Natural killer cell (primary cell): Measurements from ENCODE around the gene HMX3. TPM values are rescaled to one million over a fixed set of nuclear protein-coding genes. Genes with fewer than 3 reads are reported as not detected.

Source experiments
- ATAC-seq, 3 donors: fragments of 150-1000 bp in 2 of 3; fragments of 200-7000 bp in 1 of 3; cut with Tn5 transposase; 1 replicate in 1 of 3; 2 replicates in 2 of 3; pipeline ENCODE4 v1.10.0; 2021; ENCODE audit warnings: mild to moderate bottlenecking in 2 of 3, moderate library complexity in 2 of 3
- DNase-seq, 2 donors: peaks; one replicate each; pipeline versions ENCODE4 v3.0.0 to v3.0.0-alpha.2; 2013 to 2021; ENCODE audit warnings: mixed read lengths in 1 of 2
- H3K27ac ChIP-seq: one replicate; pipeline ENCODE4 v1.5.1; 2013; ENCODE audit warnings: mild to moderate bottlenecking, low read length
- H3K27me3 ChIP-seq: one replicate; pipeline ENCODE4 v1.6.1; 2013; ENCODE audit warnings: low read length; ENCODE audit not compliant: control insufficient read depth, insufficient read depth
- H3K36me3 ChIP-seq: one replicate; pipeline ENCODE4 v1.6.1; 2013; ENCODE audit warnings: low read length; ENCODE audit not compliant: control insufficient read depth, insufficient read depth
- H3K4me1 ChIP-seq: one replicate; pipeline ENCODE4 v1.6.1; 2013; ENCODE audit warnings: low read length; ENCODE audit not compliant: control insufficient read depth, insufficient read depth
- H3K4me3 ChIP-seq: one replicate; pipeline ENCODE4 v1.5.1; 2013; ENCODE audit warnings: low read length
- H3K9me3 ChIP-seq: one replicate; pipeline ENCODE4 v1.6.1; 2013; ENCODE audit warnings: low read length; ENCODE audit not compliant: control insufficient read depth, insufficient read depth
- H3K27ac Mint-ChIP-seq, 2 donors: one replicate each; pipeline ENCODE4 v1.8.0; 2022; ENCODE audit warnings: mild to moderate bottlenecking in 2 of 2, mixed read lengths in 2 of 2, moderate library complexity in 1 of 2
- H3K27me3 Mint-ChIP-seq, 2 donors: one replicate each; pipeline ENCODE4 v1.8.0; 2022; ENCODE audit warnings: low read depth in 2 of 2, mixed read lengths in 2 of 2
- H3K36me3 Mint-ChIP-seq: one replicate; pipeline ENCODE4 v1.8.0; 2022; ENCODE audit warnings: mixed read lengths
- H3K4me1 Mint-ChIP-seq, 2 donors: one replicate each; pipeline ENCODE4 v1.8.0; 2022; ENCODE audit warnings: mixed read lengths in 2 of 2
- H3K4me3 Mint-ChIP-seq: one replicate; pipeline ENCODE4 v1.8.0; 2022; ENCODE audit warnings: mild to moderate bottlenecking, moderate library complexity, mixed read lengths
- H3K9me3 Mint-ChIP-seq, 2 donors: one replicate each; pipeline ENCODE4 v1.8.0; 2022; ENCODE audit warnings: mixed read lengths in 2 of 2
- CTCF ChIP-seq: fragments of 200-600 bp; IDR thresholded peaks from one replicate; pipeline ENCODE4 v1.8.0; 2022; ENCODE audit warnings: antibody characterized with exemption
- WGBS: methylation state at CpG from one replicate; pipeline ENCODE4 v1.1.7; 2013; ENCODE audit warnings: missing lambda C conversion rate; ENCODE audit not compliant: insufficient coverage; 5-methylcytosine and 5-hydroxymethylcytosine counted together
- intact Hi-C: fragments of 100-400 bp; cut with micrococcal nuclease; formaldehyde crosslinking; loops from one replicate; pipeline ENCODE4 v1.14.2; 2022
- total RNA-seq, 4 donors: library from RNA; stranded (reverse); fragments of 120-200 nt in 1 of 4; gene quantifications; one replicate each; pipeline versions ENCODE4 v1.2.3 to v1.2.4, GENCODE V29; 2013 to 2022

Gene HMX3
- total RNA-seq, 3 donors from 2014 or later (not counting 1 experiment from before 2014, with no cell fraction given) = 0.33 TPM; not detected in 2

- no peak for TF ChIP-seq CTCF
- Mint-ChIP-seq H3K27ac (no peak overlapping the region), H3K4me1 (peaks cover 9 to 12% of the 10 kb centered on the region in 2 donors), H3K9me3 (no peaks in the 10 kb centered on the region), H3K4me3 (peak overlapping the region; percentile 29), H3K36me3 (no peaks in the 10 kb centered on the region), H3K27me3 (peaks cover 66 to 75% of the 10 kb centered on the region in 2 donors)
- no peak overlapping the region for H3K4me3 ChIP-seq
- peaks cover 71% of the 10 kb centered on the region for H3K27me3 ChIP-seq
- 11% methylated on average over 32 of the region's 32 CpGs for WGBS
- H3K27ac ChIP-seq = no peak overlapping the region
- DNase-seq = peak in 1 of 2 donors; percentile 19
- intact Hi-C loops = loop anchor here (10.0 kb wide), 1 partner anchor 825 kb away; no protein-coding TSS in a partner anchor
- peaks cover 34% of the 10 kb centered on the region for H3K4me1 ChIP-seq
- ATAC-seq = no peak
- H3K36me3 ChIP-seq = no peaks in the 10 kb centered on the region
- peaks cover 3% of the 10 kb centered on the region for H3K9me3 ChIP-seq
These were observed 3.9 kb downstream of the HMX3 start for GRCh38 chr10:123139521-123140163.

- H3K36me3 Mint-ChIP-seq = no peaks in the 10 kb centered on the region
- H3K4me1 Mint-ChIP-seq = peaks cover 9 to 19% of the 10 kb centered on the region in 2 donors
- no peak for ATAC-seq
These were observed 4.6 kb downstream of the HMX3 start for GRCh38 chr10:123140164-123140982.

GRCh38 chr10:123140983-123141390, 5.2 kb downstream of the HMX3 start:
- TF ChIP-seq CTCF = no peak
- Mint-ChIP-seq H3K4me1 (peaks cover 9 to 20% of the 10 kb centered on the region in 2 donors), H3K36me3 (no peaks in the 10 kb centered on the region), H3K4me3 (no peak overlapping the region), H3K27ac (no peak overlapping the region), H3K9me3 (no peaks in the 10 kb centered on the region), H3K27me3 (peaks cover 79 to 89% of the 10 kb centered on the region in 2 donors)
- Histone ChIP-seq H3K27me3 (peaks cover 75% of the 10 kb centered on the region), H3K9me3 (no peaks in the 10 kb centered on the region), H3K4me3 (no peak overlapping the region), H3K36me3 (no peaks in the 10 kb centered on the region), H3K4me1 (peaks cover 25% of the 10 kb centered on the region), H3K27ac (no peak overlapping the region)
- intact Hi-C loops = no loop called here
- no peak for DNase-seq
- no peak for ATAC-seq
- 16% methylated on average over 6 of the region's 6 CpGs for WGBS

More at GRCh38 chr10:123140164-123140982, 4.6 kb downstream of the HMX3 start:
- Histone ChIP-seq H3K4me3 (no peak overlapping the region), H3K27me3 (peaks cover 72% of the 10 kb centered on the region), H3K27ac (no peak overlapping the region), H3K36me3 (no peaks in the 10 kb centered on the region), H3K9me3 (no peaks in the 10 kb centered on the region), H3K4me1 (peaks cover 27% of the 10 kb centered on the region)
- TF ChIP-seq CTCF = no peak
- Mint-ChIP-seq H3K4me3 (no peak overlapping the region), H3K27me3 (peaks cover 73 to 83% of the 10 kb centered on the region in 2 donors), H3K9me3 (no peaks in the 10 kb centered on the region), H3K27ac (no peak overlapping the region)
- intact Hi-C loops = no loop called here
- peak in 1 of 2 donors; percentile 50 for DNase-seq
- 7% methylated on average over 43 of the region's 43 CpGs for whole genome bisulfite sequencing
